ENCODE measurements around the gene PTGER2. TPM values are rescaled to one million over a fixed set of nuclear protein-coding genes. Genes with fewer than 3 reads are reported as not detected.

The PTGER2 gene
- total RNA-seq, 1 donor from 2014 or later: 7.1 TPM

DNA sequence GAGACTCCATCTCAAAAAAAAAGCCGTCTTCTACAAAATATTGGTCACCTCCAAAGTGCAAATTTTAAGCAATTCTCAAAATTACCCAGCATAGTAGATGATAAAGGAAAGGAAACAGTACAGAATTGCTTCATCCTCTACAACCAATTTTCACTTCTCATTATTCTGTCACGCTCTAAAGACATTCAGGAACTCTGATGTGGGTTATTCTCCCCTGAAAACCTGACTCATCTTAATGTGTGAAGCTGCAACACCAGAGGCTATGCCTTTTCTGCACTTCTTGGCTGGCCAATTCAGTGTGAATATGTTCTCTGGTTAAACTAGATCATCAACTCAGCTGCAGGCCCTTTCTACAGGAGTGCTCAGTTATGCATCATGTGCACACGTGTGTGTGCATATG lies 11.0 kb downstream of the PTGER2 start:
- Mint-ChIP-seq H3K27ac (no peak overlapping the region), H3K27me3 (peaks cover 5% of the 10 kb centered on the region), H3K36me3 (peaks cover 7% of the 10 kb centered on the region), H3K4me3 (no peak overlapping the region), H3K4me1 (ENCODE audit: unreplicated experiment) (peaks cover 10% of the 10 kb centered on the region), H3K9me3 (peaks cover 10% of the 10 kb centered on the region)
- no peak for DNase-seq (ENCODE audit: extremely low spot score, unreplicated experiment)
- TF ChIP-seq, protein P1, sequence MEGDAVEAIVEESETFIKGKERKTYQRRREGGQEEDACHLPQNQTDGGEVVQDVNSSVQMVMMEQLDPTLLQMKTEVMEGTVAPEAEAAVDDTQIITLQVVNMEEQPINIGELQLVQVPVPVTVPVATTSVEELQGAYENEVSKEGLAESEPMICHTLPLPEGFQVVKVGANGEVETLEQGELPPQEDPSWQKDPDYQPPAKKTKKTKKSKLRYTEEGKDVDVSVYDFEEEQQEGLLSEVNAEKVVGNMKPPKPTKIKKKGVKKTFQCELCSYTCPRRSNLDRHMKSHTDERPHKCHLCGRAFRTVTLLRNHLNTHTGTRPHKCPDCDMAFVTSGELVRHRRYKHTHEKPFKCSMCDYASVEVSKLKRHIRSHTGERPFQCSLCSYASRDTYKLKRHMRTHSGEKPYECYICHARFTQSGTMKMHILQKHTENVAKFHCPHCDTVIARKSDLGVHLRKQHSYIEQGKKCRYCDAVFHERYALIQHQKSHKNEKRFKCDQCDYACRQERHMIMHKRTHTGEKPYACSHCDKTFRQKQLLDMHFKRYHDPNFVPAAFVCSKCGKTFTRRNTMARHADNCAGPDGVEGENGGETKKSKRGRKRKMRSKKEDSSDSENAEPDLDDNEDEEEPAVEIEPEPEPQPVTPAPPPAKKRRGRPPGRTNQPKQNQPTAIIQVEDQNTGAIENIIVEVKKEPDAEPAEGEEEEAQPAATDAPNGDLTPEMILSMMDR (conservative IDR thresholded peaks at IDR 0.05): no peak

DNA sequence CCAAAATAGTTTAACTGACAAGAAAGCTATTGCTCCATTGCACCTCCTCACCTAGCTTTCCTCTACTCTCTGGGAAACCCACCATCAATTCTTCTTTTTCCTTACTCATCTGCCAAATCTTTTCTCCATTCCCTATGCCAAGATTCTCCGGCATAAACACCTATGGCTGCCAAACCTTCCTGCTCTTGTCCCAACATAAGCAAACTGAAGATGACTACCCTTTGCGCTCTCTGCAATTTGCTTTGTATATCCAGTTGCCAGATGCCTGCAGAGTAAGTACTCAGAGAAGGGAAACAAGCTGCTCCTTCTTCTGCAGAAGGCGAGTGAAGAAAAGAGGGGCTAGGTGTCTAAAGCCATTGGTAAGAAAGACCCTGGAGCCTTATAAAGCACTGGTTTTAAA lies 11.5 kb downstream of the PTGER2 start:
- TF ChIP-seq, protein P1 (conservative IDR thresholded peaks at IDR 0.05): no peak
- Mint-ChIP-seq H3K4me1 (ENCODE audit: unreplicated experiment) (peaks cover 10% of the 10 kb centered on the region), H3K27me3 (peaks cover 2% of the 10 kb centered on the region), H3K27ac (no peak overlapping the region), H3K9me3 (peaks cover 10% of the 10 kb centered on the region), H3K4me3 (no peak overlapping the region), H3K36me3 (peaks cover 5% of the 10 kb centered on the region)
- DNase-seq (ENCODE audit: extremely low spot score, unreplicated experiment): no peak

GRCh38 chr14:52327374-52328226 lies 13.5 kb downstream of the PTGER2 start:
- TF ChIP-seq, protein P1 (conservative IDR thresholded peaks at IDR 0.05): no peak
- no peak for DNase-seq (ENCODE audit: extremely low spot score, unreplicated experiment)
- Mint-ChIP-seq H3K27me3 (no peaks in the 10 kb centered on the region), H3K4me3 (no peak overlapping the region), H3K27ac (no peak overlapping the region), H3K36me3 (peaks cover 3% of the 10 kb centered on the region), H3K4me1 (ENCODE audit: unreplicated experiment) (peaks cover 10% of the 10 kb centered on the region), H3K9me3 (peaks cover 4% of the 10 kb centered on the region)

- no peak for DNase-seq (ENCODE audit: extremely low spot score, unreplicated experiment)
- peaks cover 10% of the 10 kb centered on the region for H3K4me1 Mint-ChIP-seq (ENCODE audit: unreplicated experiment)
- H3K36me3 Mint-ChIP-seq: peaks cover 3% of the 10 kb centered on the region
- H3K4me3 Mint-ChIP-seq: no peak overlapping the region
- no peaks in the 10 kb centered on the region for H3K27me3 Mint-ChIP-seq
- no peaks in the 10 kb centered on the region for H3K9me3 Mint-ChIP-seq
- TF ChIP-seq, protein P1 (conservative IDR thresholded peaks at IDR 0.05): no peak
- H3K27ac Mint-ChIP-seq: no peak overlapping the region
Observed at GRCh38 chr14:52328276-52328675, 14.2 kb downstream of the PTGER2 start.

- Mint-ChIP-seq H3K36me3 (no peaks in the 10 kb centered on the region), H3K27me3 (no peaks in the 10 kb centered on the region), H3K4me3 (no peak overlapping the region), H3K9me3 (no peaks in the 10 kb centered on the region), H3K4me1 (ENCODE audit: unreplicated experiment) (peaks cover 17% of the 10 kb centered on the region), H3K27ac (no peak overlapping the region)
- TF ChIP-seq, protein P1 (conservative IDR thresholded peaks at IDR 0.05): no peak
- no peak for DNase-seq (ENCODE audit: extremely low spot score, unreplicated experiment)
Observed at GRCh38 chr14:52329678-52330369, 15.7 kb downstream of the PTGER2 start.

Measured in type B pancreatic cell (in vitro differentiated cells).